HG03460 (cell line): ENCODE results near the gene TTLL8.

Experiments
- ATAC-seq: cut with Tn5 transposase; IDR thresholded peaks from one replicate; pipeline ENCODE4 v1.9.1; 2021; ENCODE audit not compliant: unreplicated experiment

The TTLL8 gene

GRCh38 chr22:49969751-49970527 lies 88.2 kb downstream of the TTLL8 start:
- ATAC-seq = no peak

GRCh38 chr22:49968831-49969661 lies 89.1 kb downstream of the TTLL8 start:
- no peak for ATAC-seq
